HepG2 (cell line): ENCODE results near the gene AKNA. TPM values are rescaled to one million over a fixed set of nuclear protein-coding genes. Genes with fewer than 3 reads are reported as not detected.
A peak's percentile ranks its signal among the peaks of the same experiment; 100 is the strongest.

ENCODE experiments used
- ATAC-seq: fragments of 200-7000 bp; cut with Tn5 transposase; 3 replicates; pipeline ENCODE4 v1.9.1; 2020; ENCODE audit warnings: mild to moderate bottlenecking, moderate library complexity
- BruUV-seq: library from RNA; stranded (reverse); fragments of 400-500 nt; replicated peaks from 2 replicates; lab custom pipeline; 2021; lab: Mats Ljungman, UMichigan
- CTCF ChIA-PET: fragments of 300-600 bp; formaldehyde crosslinking; extraction: SDS; loops from one replicate; lab custom pipeline; 2021; ENCODE audit warnings: low total read pairs, inconsistent platforms, low intra/inter-chr PET ratio; lab: Yijun Ruan, JAX
- POLR2A ChIA-PET: fragments of 350-600 bp; sonication (Branson Sonifier 250); formaldehyde crosslinking; loops from one replicate; lab custom pipeline; 2020; ENCODE audit warnings: antibody characterized with exemption, inconsistent platforms; lab: Yijun Ruan, JAX
- DNase-seq: peaks from one replicate; pipeline ENCODE4 v3.0.0-alpha.2; 2015; ENCODE audit warnings: low spot score
- FAIRE-seq: peaks from 3 replicates; lab custom pipeline; 2011; peaks lifted over from hg19 to GRCh38; lab: Jason Lieb, UNC
- H2AFZ ChIP-seq: one replicate; pipeline ENCODE4 v1.6.1; 2011; ENCODE audit warnings: low read length, inconsistent platforms
- H3K27ac ChIP-seq: fragments of 300-600 bp; 3 replicates; pipeline ENCODE4 v1.8.0; 2011; ENCODE audit warnings: mixed run types, mild to moderate bottlenecking, mixed read lengths, low read length, inconsistent platforms; ENCODE audit not compliant: insufficient read depth; ENCODE audit errors: extremely low read length
- H3K27me3 ChIP-seq, 2 experiments: fragments of 200-600 bp in 1 of 2; 2 replicates in 1 of 2; 3 replicates in 1 of 2; pipeline versions ENCODE4 v1.6.0 to v1.8.0; 2011; ENCODE audit warnings: low read length in 2 of 2, mild to moderate bottlenecking in 2 of 2, moderate library complexity in 2 of 2, inconsistent platforms in 1 of 2; ENCODE audit not compliant: insufficient read depth in 2 of 2, control insufficient read depth in 1 of 2
- H3K36me3 ChIP-seq, 2 experiments: fragments of 200-600 bp in 1 of 2; replicated peaks in 1 of 2; 2 replicates in 1 of 2; 3 replicates in 1 of 2; pipeline versions ENCODE4 v1.5.1 to v1.8.0; 2011; ENCODE audit warnings: low read length in 2 of 2, inconsistent platforms in 1 of 2; ENCODE audit not compliant: insufficient read depth in 2 of 2, control insufficient read depth in 1 of 2
- H3K4me1 ChIP-seq: 2 replicates; pipeline ENCODE4 v1.5.1; 2012; ENCODE audit warnings: low read length, inconsistent platforms; ENCODE audit not compliant: insufficient read depth
- H3K4me2 ChIP-seq: 2 replicates; pipeline ENCODE4 v1.6.0; 2011; ENCODE audit warnings: low read depth, low read length, inconsistent platforms
- H3K4me3 ChIP-seq, 3 experiments: fragments of 200-600 bp in 1 of 3; sonication (generic), shearing (Covaris generic) in 1 of 3; replicated peaks in 1 of 3; 2 replicates each; pipeline ENCODE4 v1.5.1; 2011 to 2016; ENCODE audit warnings: low read length in 3 of 3, inconsistent platforms in 2 of 3, low read depth in 2 of 3, mild to moderate bottlenecking in 2 of 3, control low read depth in 1 of 3, mixed read lengths in 1 of 3; ENCODE audit not compliant: insufficient read depth in 1 of 3
- H3K79me2 ChIP-seq: one replicate; pipeline ENCODE4 v1.6.1; 2011; ENCODE audit warnings: low read length, inconsistent platforms; ENCODE audit not compliant: insufficient read depth
- H3K9ac ChIP-seq: 2 replicates; pipeline ENCODE4 v1.6.0; 2011; ENCODE audit warnings: mild to moderate bottlenecking, low read depth, low read length, inconsistent platforms; ENCODE audit not compliant: insufficient read depth
- H3K9me3 ChIP-seq: 2 replicates; pipeline ENCODE4 v1.5.1; 2012; ENCODE audit warnings: mild to moderate bottlenecking, low read length
- H4K20me1 ChIP-seq: 2 replicates; pipeline ENCODE4 v1.6.0; 2011; ENCODE audit warnings: inconsistent platforms, mild to moderate bottlenecking, low read length, moderate library complexity; ENCODE audit not compliant: insufficient read depth
- ATM ChIP-seq: fragments of 450-650 bp; IDR thresholded peaks from 2 replicates; pipeline ENCODE4 v1.7.1; 2017; ENCODE audit warnings: mild to moderate bottlenecking, borderline replicate concordance
- HES4 ChIP-seq: sonication (generic); formaldehyde crosslinking; IDR thresholded peaks from 2 replicates; pipeline ENCODE4 v1.9.0; 2021; ENCODE audit warnings: mild to moderate bottlenecking, missing genetic modification reagents, borderline replicate concordance
- NBN ChIP-seq: fragments of 450-650 bp; conservative IDR thresholded peaks from 2 replicates; pipeline ENCODE4 v1.6.1; 2017
- RBAK ChIP-seq: sonication (generic); formaldehyde crosslinking; IDR thresholded peaks from 2 replicates; pipeline ENCODE4 v1.5.1; 2020; ENCODE audit warnings: mild to moderate bottlenecking, missing genetic modification reagents
- RFX1 ChIP-seq: fragments of 450-650 bp; IDR thresholded peaks from 2 replicates; pipeline ENCODE4 v1.6.1; 2017
- STAG1 ChIP-seq: sonication (generic); formaldehyde crosslinking; IDR thresholded peaks from 2 replicates; pipeline ENCODE4 v1.4.0; 2020; ENCODE audit warnings: missing genetic modification reagents
- TCF12 ChIP-seq, 2 experiments: fragments of 450-650 bp in 1 of 2; sonication (generic) in 1 of 2; formaldehyde crosslinking in 1 of 2; IDR thresholded peaks; 2 replicates each; pipeline versions ENCODE4 v1.6.1 to v1.8.0; 2017 to 2022; ENCODE audit warnings: antibody characterized with exemption in 1 of 2, mild to moderate bottlenecking in 1 of 2, missing genetic modification reagents in 1 of 2, moderate library complexity in 1 of 2
- TFDP1 ChIP-seq: IDR thresholded peaks from 2 replicates; pipeline ENCODE4 v1.6.1; 2016; ENCODE audit warnings: missing compliant biosample characterization, missing genetic modification reagents, borderline replicate concordance
- YEATS2 ChIP-seq: sonication (generic); formaldehyde crosslinking; IDR thresholded peaks from 2 replicates; pipeline ENCODE4 v1.4.0; 2020; ENCODE audit warnings: missing genetic modification reagents, borderline replicate concordance
- ZHX2 ChIP-seq, 2 experiments: sonication (generic) in 1 of 2; formaldehyde crosslinking in 1 of 2; IDR thresholded peaks; 2 replicates each; pipeline versions ENCODE4 v1.6.1 to v1.9.0; 2014 to 2022; ENCODE audit warnings: antibody characterized with exemption in 1 of 2, borderline replicate concordance in 1 of 2, inconsistent platforms in 1 of 2, low read depth in 1 of 2, missing genetic modification reagents in 1 of 2
- ZNF121 ChIP-seq: sonication (generic); formaldehyde crosslinking; IDR thresholded peaks from 2 replicates; pipeline ENCODE4 v1.5.0; 2020; ENCODE audit warnings: mild to moderate bottlenecking, missing genetic modification reagents
- ZNF460 ChIP-seq: sonication (generic); formaldehyde crosslinking; IDR thresholded peaks from 2 replicates; pipeline ENCODE4 v1.5.1; 2020; ENCODE audit warnings: missing genetic modification reagents, mild to moderate bottlenecking, borderline replicate concordance
- ZNF570 ChIP-seq: sonication (generic); formaldehyde crosslinking; IDR thresholded peaks from 2 replicates; pipeline ENCODE4 v1.4.0; 2020; ENCODE audit warnings: mild to moderate bottlenecking, missing genetic modification reagents, borderline replicate concordance
- ZNF607 ChIP-seq: sonication (generic); formaldehyde crosslinking; IDR thresholded peaks from 2 replicates; pipeline ENCODE4 v1.5.1; 2020; ENCODE audit warnings: missing genetic modification reagents, mild to moderate bottlenecking, borderline replicate concordance
- ZNF776 ChIP-seq: sonication (generic); formaldehyde crosslinking; IDR thresholded peaks from 2 replicates; pipeline ENCODE4 v1.4.0; 2020; ENCODE audit warnings: mild to moderate bottlenecking, missing genetic modification reagents
- ZNF800 ChIP-seq: sonication (generic); formaldehyde crosslinking; IDR thresholded peaks from 2 replicates; pipeline ENCODE4 v1.4.0; 2020; ENCODE audit warnings: missing genetic modification reagents
- WGBS: methylation state at CpG from one replicate; pipeline ENCODE4 v1.1.6; 2017; ENCODE audit warnings: low lambda C conversion rate; 5-methylcytosine and 5-hydroxymethylcytosine counted together
- in situ Hi-C: cut with HindIII; loops from 2 replicates; pipeline ENCODE4 v1.10.0; 2017; ENCODE audit warnings: low pct_unique_long_range_greater_than_20kb; ENCODE audit not compliant: extremely low pct_ligation_motif_present
- intact Hi-C: fragments of 100-400 bp; cut with micrococcal nuclease; formaldehyde crosslinking; loops from one replicate; pipeline ENCODE4 v1.10.0; 2022; ENCODE audit not compliant: unreplicated experiment
- polyA plus RNA-seq, 8 experiments: library from polyadenylated mRNA; depleted of rRNA in 3 of 8; stranded (reverse) in 7 of 8; unstranded in 1 of 8; fragments of >200 nt; fragmentation: Illumina TruSeq in 4 of 8; extraction: Trizol in 4 of 8; gene quantifications; 2 replicates each; pipeline versions ENCODE4 v1.2.1 to v1.2.3, GENCODE V29; 2011 to 2016; ENCODE audit warnings: low read depth in 4 of 8, missing spikeins in 1 of 8, mixed read lengths in 1 of 8; ENCODE audit not compliant: insufficient read depth in 1 of 8
- total RNA-seq, 5 experiments: library from RNA; depleted of rRNA; stranded (reverse); fragments of >200 nt; fragmentation: Illumina TruSeq; extraction: Trizol; gene quantifications; 2 replicates each; pipeline ENCODE4 v1.2.3, GENCODE V29; 2016; ENCODE audit warnings: low read depth in 1 of 5

AKNA gene
- total and polyA plus RNA-seq, 2 of the 13 experiments (the other 11 are each of a cell fraction or from before 2014, with no cell fraction given): 3.0 to 3.1 TPM

GRCh38 chr9:114291064-114291474 is 96.7 kb downstream of the AKNA start:
- peaks cover 37 to 78% of the 10 kb centered on the region in 2 experiments for H3K36me3 ChIP-seq
- peak; percentile 61 for DNase-seq
- H3K27ac ChIP-seq: no peak overlapping the region
- H3K27me3 ChIP-seq: no peaks in the 10 kb centered on the region
- in situ Hi-C loops (loop anchor here (5.0 kb wide), 3 partner anchors 134 to 484 kb away; partner anchors contain the start of genes COL27A1 and KIF12), intact Hi-C loops (loop anchor here (1.0 to 5.0 kb wide), 3 partner anchors 134 to 209 kb away; partner anchors contain the start of gene COL27A1)
- no peaks in the 10 kb centered on the region for H4K20me1 ChIP-seq
- H3K4me2 ChIP-seq: no peak overlapping the region
- peaks cover 10% of the 10 kb centered on the region for H3K9me3 ChIP-seq
- peak; percentile 64 for ATAC-seq
- H3K79me2 ChIP-seq: no peaks in the 10 kb centered on the region
- no peak overlapping the region for H3K9ac ChIP-seq
- 36% methylated on average over 9 of the region's 12 CpGs for WGBS
- BruUV-seq: no TSS peak
- H3K4me1 ChIP-seq: no peaks in the 10 kb centered on the region
- no peak overlapping the region for H3K4me3 ChIP-seq
- peak; percentile 58 for FAIRE-seq
- no peak overlapping the region for H2AFZ ChIP-seq
- ChIA-PET CTCF (interaction anchor here (1.8 to 1.9 kb wide), 2 partner anchors 183 to 208 kb away, joined by 18 to 21 read pairs; no protein-coding TSS in a partner anchor), POLR2A (interaction anchor here (1.1 to 3.2 kb wide), 7 partner anchors 116 to 219 kb away, joined by 3 to 24 read pairs (median 6); no protein-coding TSS in a partner anchor)
- no peak for TF ChIP-seq RFX1
- no peak for TF ChIP-seq ZNF776 (CRISPR knock-in tag)
- TF ChIP-seq ZHX2 (IDR thresholded peaks at IDR 0.05; ENCODE audit: low read depth): no peak
- TF ChIP-seq ZHX2 (CRISPR knock-in tag; IDR thresholded peaks at IDR 0.05; ENCODE audit: borderline replicate concordance): no peak
- TF ChIP-seq RBAK (CRISPR knock-in tag): no peak
- TF ChIP-seq ZNF607 (CRISPR knock-in tag): no peak
- no peak for TF ChIP-seq TCF12 (IDR thresholded peaks at IDR 0.05)
- TF ChIP-seq TCF12 (CRISPR knock-in tag; IDR thresholded peaks at IDR 0.05): no peak
- TF ChIP-seq STAG1: peak; percentile 87
- TF ChIP-seq ZNF800: no peak
- TF ChIP-seq NBN: no peak
- TF ChIP-seq ZNF121: no peak
- no peak for TF ChIP-seq HES4 (CRISPR knock-in tag)
- TF ChIP-seq ATM: no peak
- 0 out of 2 replicates have a peak, but pooled peaks have one; percentile 31 for TF ChIP-seq YEATS2 (CRISPR knock-in tag)
- no peak for TF ChIP-seq TFDP1 (CRISPR knock-in tag)
- TF ChIP-seq ZNF460 (CRISPR knock-in tag): no peak
- TF ChIP-seq ZNF570 (CRISPR knock-in tag): no peak
